Fibroblast of lung (primary cell): Measurements from ENCODE around the gene ENTPD6.

Experiments used
- EZH2 ChIP-seq: IDR thresholded peaks from 2 replicates; pipeline ENCODE4 v1.5.1; 2012; ENCODE audit warnings: low read length, control low read depth, mild to moderate bottlenecking; ENCODE audit errors: missing control alignments
- TF ChIP-seq, protein P1 (sequence below), 2 donors: IDR thresholded peaks in 1 of 2; conservative IDR thresholded peaks in 1 of 2; 1 replicate in 1 of 2; 2 replicates in 1 of 2; pipeline ENCODE4 v1.5.1; 2011 to 2012; ENCODE audit warnings: low read length in 2 of 2, control low read depth in 1 of 2, inconsistent platforms in 1 of 2, low read depth in 1 of 2, mild to moderate bottlenecking in 1 of 2

DNA sequence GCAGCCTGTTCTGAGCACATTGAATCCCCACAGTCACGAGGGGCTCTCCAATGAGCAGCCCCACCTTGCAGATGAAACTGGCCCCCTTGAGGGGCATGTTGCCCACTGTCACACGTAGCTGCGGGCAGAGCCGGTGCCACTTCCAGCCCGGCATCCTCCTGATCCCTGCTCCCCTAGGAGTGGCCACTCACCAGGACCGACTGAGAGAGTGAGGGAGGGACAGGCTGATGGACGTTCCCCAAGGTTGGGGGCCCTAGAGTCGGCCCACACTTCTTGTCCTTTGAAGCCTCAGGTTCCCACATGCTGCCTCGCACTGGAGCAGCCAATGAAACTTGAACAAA lies 10.5 kb downstream of the ENTPD6 start:
- TF ChIP-seq, protein P1, sequence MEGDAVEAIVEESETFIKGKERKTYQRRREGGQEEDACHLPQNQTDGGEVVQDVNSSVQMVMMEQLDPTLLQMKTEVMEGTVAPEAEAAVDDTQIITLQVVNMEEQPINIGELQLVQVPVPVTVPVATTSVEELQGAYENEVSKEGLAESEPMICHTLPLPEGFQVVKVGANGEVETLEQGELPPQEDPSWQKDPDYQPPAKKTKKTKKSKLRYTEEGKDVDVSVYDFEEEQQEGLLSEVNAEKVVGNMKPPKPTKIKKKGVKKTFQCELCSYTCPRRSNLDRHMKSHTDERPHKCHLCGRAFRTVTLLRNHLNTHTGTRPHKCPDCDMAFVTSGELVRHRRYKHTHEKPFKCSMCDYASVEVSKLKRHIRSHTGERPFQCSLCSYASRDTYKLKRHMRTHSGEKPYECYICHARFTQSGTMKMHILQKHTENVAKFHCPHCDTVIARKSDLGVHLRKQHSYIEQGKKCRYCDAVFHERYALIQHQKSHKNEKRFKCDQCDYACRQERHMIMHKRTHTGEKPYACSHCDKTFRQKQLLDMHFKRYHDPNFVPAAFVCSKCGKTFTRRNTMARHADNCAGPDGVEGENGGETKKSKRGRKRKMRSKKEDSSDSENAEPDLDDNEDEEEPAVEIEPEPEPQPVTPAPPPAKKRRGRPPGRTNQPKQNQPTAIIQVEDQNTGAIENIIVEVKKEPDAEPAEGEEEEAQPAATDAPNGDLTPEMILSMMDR (conservative IDR thresholded peaks at IDR 0.05 in 1 of 2, IDR thresholded peaks at IDR 0.05 in 1 of 2; ENCODE audit: low read depth in 1 of 2, low read length in 2 of 2): no peak
- no peak for TF ChIP-seq EZH2
